Peyer's patch (tissue), 4 donors: ENCODE measurements around the gene FGFRL1. TPM values are rescaled to one million over a fixed set of nuclear protein-coding genes. Genes with fewer than 3 reads are reported as not detected.

Experiments
- DNase-seq, 3 donors: peaks; one replicate each; pipeline ENCODE4 v3.0.0-alpha.2; 2017 to 2019
- H3K27ac ChIP-seq, 4 donors: fragments of 200-600 bp; sonication (generic); one replicate each; pipeline ENCODE4 v1.5.1; 2016 to 2019
- H3K27me3 ChIP-seq, 2 donors: fragments of 200-600 bp; sonication (generic); one replicate each; pipeline ENCODE4 v1.5.1; 2019
- H3K36me3 ChIP-seq, 3 donors: fragments of 200-600 bp; sonication (generic); one replicate each; pipeline ENCODE4 v1.5.1; 2016 to 2019
- H3K4me1 ChIP-seq, 4 donors: fragments of 200-600 bp; sonication (generic); one replicate each; pipeline ENCODE4 v1.5.1; 2016 to 2019
- H3K4me3 ChIP-seq, 4 donors: fragments of 200-600 bp; sonication (generic); 1 replicate in 3 of 4; 2 replicates in 1 of 4; pipeline ENCODE4 v1.5.1; 2016 to 2019; ENCODE audit warnings: mild to moderate bottlenecking in 1 of 4
- H3K9me3 ChIP-seq, 4 donors: fragments of 200-600 bp; sonication (generic); one replicate each; pipeline ENCODE4 v1.5.1; 2016 to 2019; ENCODE audit warnings: mild to moderate bottlenecking in 1 of 4
- CTCF ChIP-seq, 6 experiments: fragments of 450-650 bp in 4 of 6; fragments of 200-600 bp in 2 of 6; sonication (generic) in 1 of 6; IDR thresholded peaks; one replicate each; pipeline ENCODE4 v1.5.1; 2017 to 2019; ENCODE audit warnings: antibody characterized with exemption in 6 of 6, mild to moderate bottlenecking in 3 of 6, moderate library complexity in 1 of 6
- POLR2A ChIP-seq, 2 donors: fragments of 450-650 bp; IDR thresholded peaks; one replicate each; pipeline ENCODE4 v1.5.1; 2017; ENCODE audit warnings: antibody characterized with exemption in 2 of 2, mild to moderate bottlenecking in 2 of 2, moderate library complexity in 2 of 2
- total RNA-seq, 4 donors: library from RNA; depleted of rRNA; stranded (reverse); fragments of >200 nt; gene quantifications; one replicate each; pipeline ENCODE4 v1.1.0, GENCODE V29; 2016

Gene FGFRL1
- total RNA-seq, 4 donors from 2014 or later: 10.3 to 29.7 (median 26.8) TPM

- Histone ChIP-seq H3K36me3 (no peaks in the 10 kb centered on the region), H3K4me3 (no peak overlapping the region), H3K9me3 (no peaks in the 10 kb centered on the region), H3K27ac (no peak overlapping the region), H3K4me1 (peaks cover 0 to 43% (median 16%) of the 10 kb centered on the region in 4 donors), H3K27me3 (peaks cover 0 to 56% of the 10 kb centered on the region in 2 donors)
- no peak for DNase-seq
- TF ChIP-seq CTCF (IDR thresholded peaks at IDR 0.05) (no peak), POLR2A (IDR thresholded peaks at IDR 0.05) (no peak)
These were observed 11.5 kb upstream of the FGFRL1 start for GRCh38 chr4:999882-1000425.

- Histone ChIP-seq H3K4me1 (peaks cover 0 to 43% (median 16%) of the 10 kb centered on the region in 4 donors), H3K9me3 (no peaks in the 10 kb centered on the region), H3K27ac (no peak overlapping the region), H3K4me3 (no peak overlapping the region), H3K27me3 (peaks cover 0 to 56% of the 10 kb centered on the region in 2 donors), H3K36me3 (no peaks in the 10 kb centered on the region)
- TF ChIP-seq CTCF (IDR thresholded peaks at IDR 0.05): no peak
- no peak for TF ChIP-seq POLR2A (IDR thresholded peaks at IDR 0.05)
- DNase-seq: no peak
These were observed 10.7 kb upstream of the FGFRL1 start for GRCh38 chr4:1000686-1001260.

- H3K36me3 ChIP-seq: no peaks in the 10 kb centered on the region
- peaks cover 0 to 55% of the 10 kb centered on the region in 2 donors for H3K27me3 ChIP-seq
- no peak overlapping the region for H3K4me3 ChIP-seq
- DNase-seq: no peak
- H3K9me3 ChIP-seq: no peaks in the 10 kb centered on the region
- peaks cover 0 to 38% (median 16%) of the 10 kb centered on the region in 4 donors for H3K4me1 ChIP-seq
- H3K27ac ChIP-seq: no peak overlapping the region
- TF ChIP-seq POLR2A (IDR thresholded peaks at IDR 0.05): no peak
- TF ChIP-seq CTCF (IDR thresholded peaks at IDR 0.05): no peak
These were observed 9.8 kb upstream of the FGFRL1 start for GRCh38 chr4:1001561-1002130.

GRCh38 chr4:1002131-1002630 is 9.2 kb upstream of the FGFRL1 start:
- DNase-seq: peak in 1 of 3 donors; percentile 66
- H3K36me3 ChIP-seq: no peaks in the 10 kb centered on the region
- H3K4me1 ChIP-seq: peaks cover 0 to 35% (median 15%) of the 10 kb centered on the region in 4 donors
- H3K4me3 ChIP-seq: peak overlapping the region in 1 of 4 donors; percentile 21
- no peak overlapping the region for H3K27ac ChIP-seq
- H3K27me3 ChIP-seq: peaks cover 0 to 49% of the 10 kb centered on the region in 2 donors
- TF ChIP-seq POLR2A (IDR thresholded peaks at IDR 0.05): no peak
- H3K9me3 ChIP-seq: no peaks in the 10 kb centered on the region

DNA sequence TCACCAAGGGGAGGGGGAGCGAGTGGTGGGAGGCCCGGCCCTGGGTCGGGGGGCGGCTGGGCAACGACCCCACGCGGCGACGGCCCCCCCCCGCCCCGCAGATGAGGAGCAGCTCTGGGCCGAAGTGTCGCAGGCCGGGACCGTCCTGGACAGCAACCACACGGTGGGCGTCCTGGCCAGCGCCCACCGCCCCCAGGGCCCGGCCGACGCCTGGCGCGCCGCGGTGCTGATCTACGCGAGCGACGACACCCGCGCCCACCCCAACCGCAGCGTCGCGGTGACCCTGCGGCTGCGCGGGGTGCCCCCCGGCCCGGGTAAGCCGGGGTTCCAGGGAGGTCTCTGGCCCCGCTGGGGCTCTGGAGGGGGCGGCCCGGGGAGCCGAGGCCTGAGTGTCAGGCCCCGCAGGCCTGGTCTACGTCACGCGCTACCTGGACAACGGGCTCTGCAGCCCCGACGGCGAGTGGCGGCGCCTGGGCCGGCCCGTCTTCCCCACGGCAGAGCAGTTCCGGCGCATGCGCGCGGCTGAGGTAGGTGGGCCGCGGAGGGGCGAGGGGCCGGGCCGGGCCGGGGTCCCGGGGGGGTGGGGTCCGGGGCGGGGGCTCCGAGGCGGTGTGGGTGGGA is 8.7 kb upstream of the FGFRL1 start:
- H3K4me1 ChIP-seq: peaks cover 0 to 29% (median 13%) of the 10 kb centered on the region in 4 donors
- DNase-seq: no peak
- H3K27me3 ChIP-seq: peaks cover 0 to 44% of the 10 kb centered on the region in 2 donors
- no peaks in the 10 kb centered on the region for H3K36me3 ChIP-seq
- TF ChIP-seq POLR2A (IDR thresholded peaks at IDR 0.05) (no peak), CTCF (IDR thresholded peaks at IDR 0.05) (no peak)
- H3K27ac ChIP-seq: no peak overlapping the region
- H3K4me3 ChIP-seq: peak overlapping the region in 2 of 4 donors; percentile 21 to 26
- no peaks in the 10 kb centered on the region for H3K9me3 ChIP-seq
